CD4-positive, alpha-beta T cell treated with Interleukin-17A for 1 hour (primary cell): ENCODE measurements around the gene GNG12.
A peak's percentile ranks its signal among the peaks of the same experiment; 100 is the strongest.

Source experiments
- DNase-seq: peaks from one replicate; pipeline ENCODE4 v3.0.0-alpha.2; 2020

GNG12 gene

GRCh38 chr1:67780637-67781036, 52.6 kb downstream of the GNG12 start:
- no peak for DNase-seq

- DNase-seq: no peak
Observed at GRCh38 chr1:67777440-67777839, 55.8 kb downstream of the GNG12 start.

- no peak for DNase-seq
Observed at GRCh38 chr1:67777016-67777415, 56.3 kb downstream of the GNG12 start.

GRCh38 chr1:67773462-67773861, 59.8 kb downstream of the GNG12 start:
- no peak for DNase-seq

- DNase-seq: no peak
Observed at GRCh38 chr1:67771749-67772148, 61.5 kb downstream of the GNG12 start.

- no peak for DNase-seq
Observed at GRCh38 chr1:67771152-67771551, 62.1 kb downstream of the GNG12 start.

GRCh38 chr1:67769633-67770256, 63.5 kb downstream of the GNG12 start:
- DNase-seq: no peak

- no peak for DNase-seq
Observed at GRCh38 chr1:67768480-67768879, 64.8 kb downstream of the GNG12 start.

- DNase-seq: no peak
Observed at GRCh38 chr1:67767103-67767782, 66.0 kb downstream of the GNG12 start.

- peak; percentile 44 for DNase-seq
Observed at GRCh38 chr1:67766141-67766978, 66.9 kb downstream of the GNG12 start.

- DNase-seq: no peak
Observed at GRCh38 chr1:67764633-67765032, 68.6 kb downstream of the GNG12 start.

GRCh38 chr1:67761730-67762129, 71.5 kb downstream of the GNG12 start:
- DNase-seq: no peak

GRCh38 chr1:67761091-67761490, 72.2 kb downstream of the GNG12 start:
- DNase-seq: no peak

GRCh38 chr1:67760030-67760821, 73.0 kb downstream of the GNG12 start:
- peak; percentile 59 for DNase-seq

- DNase-seq: no peak
Observed at GRCh38 chr1:67759692-67760029, 73.6 kb downstream of the GNG12 start.

GRCh38 chr1:67759066-67759465, 74.2 kb downstream of the GNG12 start:
- DNase-seq: no peak

GRCh38 chr1:67755619-67756018, 77.6 kb downstream of the GNG12 start:
- DNase-seq: no peak

GRCh38 chr1:67755160-67755559, 78.1 kb downstream of the GNG12 start:
- DNase-seq: no peak

GRCh38 chr1:67754526-67754920, 78.7 kb downstream of the GNG12 start:
- no peak for DNase-seq

- DNase-seq: no peak
Observed at GRCh38 chr1:67753776-67754525, 79.3 kb downstream of the GNG12 start.

- DNase-seq: no peak
Observed at GRCh38 chr1:67752306-67752705, 81.0 kb downstream of the GNG12 start.

GRCh38 chr1:67750691-67751054, 82.6 kb downstream of the GNG12 start:
- no peak for DNase-seq
